B cell (primary cell): ENCODE results near the gene PSMG3.

ENCODE experiments used
- CTCF ChIP-seq: fragments of 200-600 bp; IDR thresholded peaks from one replicate; pipeline ENCODE4 v1.8.0; 2022; ENCODE audit warnings: antibody characterized with exemption, mild to moderate bottlenecking
- EZH2 ChIP-seq: IDR thresholded peaks from 2 replicates; pipeline ENCODE4 v1.6.1; 2012; ENCODE audit warnings: borderline replicate concordance, low read depth, mild to moderate bottlenecking, moderate library complexity, low read length; ENCODE audit not compliant: insufficient read depth, poor library complexity, severe bottlenecking

- TF ChIP-seq CTCF (no peak), EZH2 (no peak)
Observed at GRCh38 chr7:1599640-1600395, 30.0 kb upstream of the PSMG3 start.
